Kidney epithelial cell (primary cell): Measurements from ENCODE around the gene ANKS1B. TPM values are rescaled to one million over a fixed set of nuclear protein-coding genes. Genes with fewer than 3 reads are reported as not detected.

ENCODE experiments used
- DNase-seq: peaks from one replicate; pipeline ENCODE4 v3.0.0-alpha.2; 2010; ENCODE audit warnings: low read depth
- H3K27me3 ChIP-seq: 2 replicates; pipeline ENCODE4 v1.6.0; 2011; ENCODE audit warnings: low read length; ENCODE audit not compliant: control insufficient read depth, insufficient read depth
- H3K36me3 ChIP-seq: 2 replicates; pipeline ENCODE4 v1.5.1; 2011; ENCODE audit warnings: low read length; ENCODE audit not compliant: control insufficient read depth, insufficient read depth
- H3K4me3 ChIP-seq: 2 replicates; pipeline ENCODE4 v1.5.1; 2011; ENCODE audit warnings: low read depth, mild to moderate bottlenecking, control low read depth, low read length
- total RNA-seq: library from RNA; depleted of rRNA; stranded (reverse); fragments of >200 nt; gene quantifications from 2 replicates; pipeline ENCODE4 v1.2.3, GENCODE V29; 2015
- TF ChIP-seq, protein P1 (sequence below): IDR thresholded peaks from 2 replicates; pipeline ENCODE4 v1.5.1; 2011; ENCODE audit warnings: mild to moderate bottlenecking, moderate library complexity, low read length, control low read depth, inconsistent platforms; ENCODE audit not compliant: insufficient read depth, poor library complexity, severe bottlenecking

The ANKS1B gene
- total RNA-seq, 1 donor from 2014 or later, result 0.13 TPM

DNA sequence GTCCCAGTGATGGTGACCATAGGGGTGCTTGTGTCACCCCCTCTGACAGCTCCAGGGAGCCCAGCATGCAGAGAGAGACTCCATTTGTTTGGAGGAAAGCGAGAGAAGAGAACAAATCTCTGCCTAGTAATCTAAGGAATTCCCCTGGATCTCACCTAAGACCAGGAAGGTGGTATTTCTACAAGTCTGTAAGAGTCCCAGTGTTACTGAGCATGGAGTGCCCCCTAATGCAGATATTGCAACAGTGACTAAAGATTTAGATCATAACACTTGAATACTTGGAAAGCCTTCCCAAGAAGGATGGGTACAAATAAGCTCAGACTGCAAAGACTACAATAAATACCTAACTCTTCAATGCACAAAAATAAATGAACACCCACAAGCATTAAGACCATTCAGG is 697.6 kb downstream of the ANKS1B start:
- TF ChIP-seq, protein P1, sequence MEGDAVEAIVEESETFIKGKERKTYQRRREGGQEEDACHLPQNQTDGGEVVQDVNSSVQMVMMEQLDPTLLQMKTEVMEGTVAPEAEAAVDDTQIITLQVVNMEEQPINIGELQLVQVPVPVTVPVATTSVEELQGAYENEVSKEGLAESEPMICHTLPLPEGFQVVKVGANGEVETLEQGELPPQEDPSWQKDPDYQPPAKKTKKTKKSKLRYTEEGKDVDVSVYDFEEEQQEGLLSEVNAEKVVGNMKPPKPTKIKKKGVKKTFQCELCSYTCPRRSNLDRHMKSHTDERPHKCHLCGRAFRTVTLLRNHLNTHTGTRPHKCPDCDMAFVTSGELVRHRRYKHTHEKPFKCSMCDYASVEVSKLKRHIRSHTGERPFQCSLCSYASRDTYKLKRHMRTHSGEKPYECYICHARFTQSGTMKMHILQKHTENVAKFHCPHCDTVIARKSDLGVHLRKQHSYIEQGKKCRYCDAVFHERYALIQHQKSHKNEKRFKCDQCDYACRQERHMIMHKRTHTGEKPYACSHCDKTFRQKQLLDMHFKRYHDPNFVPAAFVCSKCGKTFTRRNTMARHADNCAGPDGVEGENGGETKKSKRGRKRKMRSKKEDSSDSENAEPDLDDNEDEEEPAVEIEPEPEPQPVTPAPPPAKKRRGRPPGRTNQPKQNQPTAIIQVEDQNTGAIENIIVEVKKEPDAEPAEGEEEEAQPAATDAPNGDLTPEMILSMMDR, result no peak
- no peak overlapping the region for H3K4me3 ChIP-seq
- DNase-seq, result no peak

DNA sequence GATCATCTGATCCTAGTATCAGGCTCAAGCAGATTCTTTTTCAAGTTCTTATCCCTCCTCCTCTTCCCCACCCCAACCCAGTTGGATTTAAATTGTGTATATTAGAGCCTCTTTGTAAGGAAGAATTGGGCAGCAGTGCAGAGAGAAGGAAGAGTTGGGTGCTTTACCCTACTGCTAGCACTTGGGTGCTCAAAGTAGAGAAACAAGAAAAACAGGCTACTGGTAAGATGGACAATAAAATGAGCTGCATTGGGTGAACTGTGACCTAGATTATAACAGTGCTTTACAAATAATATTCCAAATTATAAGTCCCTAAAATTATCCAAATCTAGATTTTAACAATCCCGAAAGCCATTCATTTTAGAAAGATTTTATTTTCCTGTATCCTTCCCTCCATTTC is 700.6 kb downstream of the ANKS1B start:
- no peak for DNase-seq
- Histone ChIP-seq H3K4me3 (no peak overlapping the region), H3K36me3 (no peaks in the 10 kb centered on the region), H3K27me3 (no peaks in the 10 kb centered on the region)
- TF ChIP-seq, protein P1, result no peak

More for the DNA sequence above, 697.6 kb downstream of the ANKS1B start:
- Histone ChIP-seq H3K27me3 (no peaks in the 10 kb centered on the region), H3K36me3 (no peaks in the 10 kb centered on the region)

DNA sequence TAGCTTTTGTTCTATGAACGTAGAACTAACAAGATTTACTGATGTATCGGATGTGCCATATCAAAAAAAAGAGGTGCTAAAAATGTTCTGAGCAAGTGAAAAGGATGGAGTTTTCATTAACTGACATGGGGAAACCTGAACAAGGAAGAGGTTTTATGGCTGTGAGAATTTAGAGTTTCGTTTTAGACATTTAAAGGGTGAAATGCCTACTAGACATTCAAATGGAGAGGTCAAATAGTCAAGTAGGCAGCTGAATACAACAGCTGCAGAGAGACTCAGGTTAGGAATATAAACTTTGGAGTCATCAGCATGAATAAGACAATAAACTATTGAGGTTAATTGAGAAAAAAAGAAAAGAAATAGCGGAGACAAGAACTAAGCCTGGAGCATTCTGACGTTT is 702.1 kb downstream of the ANKS1B start:
- TF ChIP-seq, protein P1, result no peak
- no peaks in the 10 kb centered on the region for H3K36me3 ChIP-seq
- no peak for DNase-seq
- no peaks in the 10 kb centered on the region for H3K27me3 ChIP-seq
- H3K4me3 ChIP-seq, result no peak overlapping the region

DNA sequence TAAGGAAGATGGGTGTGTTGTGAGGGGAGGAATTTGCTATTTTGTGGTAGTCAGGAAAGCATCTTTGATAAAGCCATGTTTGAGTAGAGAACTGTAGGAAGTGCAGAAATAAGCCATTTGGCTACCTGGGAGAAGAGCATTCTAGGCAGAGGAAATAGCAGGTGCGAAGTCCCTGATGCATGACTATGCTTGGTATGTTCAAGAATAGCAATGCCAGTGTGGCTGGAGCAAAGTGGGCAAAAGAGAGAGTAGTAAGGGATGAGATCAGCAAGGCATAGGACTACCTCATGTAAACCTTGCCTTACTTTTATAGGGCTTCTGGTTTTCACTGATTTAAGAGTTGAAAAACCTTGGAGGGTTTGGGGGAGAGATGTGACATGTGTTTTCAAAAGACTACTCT is 702.6 kb downstream of the ANKS1B start:
- Histone ChIP-seq H3K27me3 (no peaks in the 10 kb centered on the region), H3K4me3 (no peak overlapping the region), H3K36me3 (no peaks in the 10 kb centered on the region)
- TF ChIP-seq, protein P1, result no peak
- no peak for DNase-seq

DNA sequence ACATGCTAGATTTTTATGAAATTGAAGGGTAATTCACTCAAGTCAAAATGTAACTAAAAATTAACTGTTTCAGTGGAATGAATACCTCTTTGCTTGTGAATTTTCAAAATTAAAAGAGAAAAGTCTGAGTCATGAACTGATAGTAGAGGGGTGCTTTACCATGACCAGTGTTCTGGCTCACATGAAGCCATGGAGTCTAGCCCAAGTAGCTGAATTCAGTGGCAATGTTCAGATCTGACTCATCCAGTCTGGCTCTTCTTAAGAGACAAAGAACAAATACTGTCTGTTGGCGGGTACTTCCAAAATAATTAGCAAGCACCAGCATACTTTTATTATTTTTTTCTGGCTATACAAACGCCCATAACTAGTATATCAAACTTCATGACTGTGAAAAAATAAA is 703.5 kb downstream of the ANKS1B start:
- no peak for DNase-seq
- H3K36me3 ChIP-seq, result no peaks in the 10 kb centered on the region
- no peak overlapping the region for H3K4me3 ChIP-seq
- H3K27me3 ChIP-seq, result no peaks in the 10 kb centered on the region
- TF ChIP-seq, protein P1, result no peak

DNA sequence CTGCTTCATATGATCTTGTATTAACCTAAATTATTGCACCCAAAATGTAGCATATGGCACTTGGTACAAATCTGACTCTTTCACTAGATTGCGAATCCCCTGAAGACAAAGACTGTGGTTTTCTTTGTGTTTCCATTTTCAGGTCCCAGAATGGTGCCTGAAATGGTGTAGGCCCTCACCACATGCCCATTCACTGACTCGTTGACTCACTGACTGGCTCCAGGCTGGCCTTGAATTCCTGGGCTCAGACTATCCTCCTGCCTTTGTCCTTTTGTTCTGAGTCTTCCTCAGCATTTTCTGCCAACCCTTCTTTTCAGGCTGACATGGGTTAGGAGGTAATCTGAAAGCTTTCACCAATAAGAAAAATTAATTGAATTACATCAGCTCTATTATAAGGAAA is 705.8 kb downstream of the ANKS1B start:
- H3K27me3 ChIP-seq, result no peaks in the 10 kb centered on the region
- TF ChIP-seq, protein P1, result no peak
- no peak for DNase-seq
- H3K4me3 ChIP-seq, result no peak overlapping the region
- no peaks in the 10 kb centered on the region for H3K36me3 ChIP-seq
